ENCODE results near the gene EXTL1. TPM values are rescaled to one million over a fixed set of nuclear protein-coding genes. Genes with fewer than 3 reads are reported as not detected.

The EXTL1 gene
- total and polyA plus RNA-seq, 2 donors (not counting 3 experiments of a cell fraction or from before 2014, with no cell fraction given) = not detected

- intact Hi-C loops (cut with micrococcal nuclease) (no loop called here), dilution Hi-C loops (cut with MboI; ENCODE audit: extremely low pct_ligation_motif_present, low sequenced_read_pairs) (no loop called here)
- no peak overlapping the region for H3K27ac ChIP-seq (ENCODE audit: insufficient read depth, low read depth, low read length)
- no peaks in the 10 kb centered on the region for H3K9me1 ChIP-seq (replicated peaks; ENCODE audit: control insufficient read depth, extremely low read depth, insufficient read depth, low read length)
- DNase-seq (ENCODE audit: low read depth, low spot score) (no peak), FAIRE-seq (no peak)
- no peaks in the 10 kb centered on the region for H3K79me2 ChIP-seq (ENCODE audit: control insufficient read depth, insufficient read depth, low read length)
- TF ChIP-seq EZH2 (IDR thresholded peaks at IDR 0.05; ENCODE audit: borderline replicate concordance, low read depth, low read length, severe bottlenecking) (no peak), MYC (IDR thresholded peaks at IDR 0.05; ENCODE audit: low read depth, low read length) (no peak), FOS (IDR thresholded peaks at IDR 0.05; ENCODE audit: borderline replicate concordance, insufficient read depth, low read length) (no peak), GATA2 (IDR thresholded peaks at IDR 0.05; ENCODE audit: insufficient read depth, insufficient read length, low read depth, low read length) (no peak), POLR2A (IDR thresholded peaks at IDR 0.05; ENCODE audit: low read depth, low read length) (no peak), JUN (IDR thresholded peaks at IDR 0.05; ENCODE audit: borderline replicate concordance, insufficient read depth, insufficient read length, low read depth) (no peak), POLR2AphosphoS5 (IDR thresholded peaks at IDR 0.05; ENCODE audit: insufficient read depth, low read depth, low read length) (no peak), MAX (IDR thresholded peaks at IDR 0.05; ENCODE audit: insufficient read depth, insufficient read length) (no peak), CTCF (IDR thresholded peaks at IDR 0.05; ENCODE audit: extremely low read depth in 1 of 2, insufficient read depth in 1 of 2, low read depth in 1 of 2, low read length in 2 of 2) (no peak)
- no peaks in the 10 kb centered on the region for H3K36me3 ChIP-seq (ENCODE audit: control insufficient read depth in 2 of 2, extremely low read depth in 1 of 2, insufficient read depth in 2 of 2, low read length in 2 of 2)
- no peaks in the 10 kb centered on the region for H3K9me3 ChIP-seq (replicated peaks; ENCODE audit: control insufficient read depth, insufficient read depth, low read length)
- ChIA-PET CTCF (no interaction called here), POLR2A (no interaction called here)
- H3K4me1 ChIP-seq (ENCODE audit: control insufficient read depth, extremely low read depth, insufficient read depth, low read length) = no peaks in the 10 kb centered on the region
- no TSS peak for BruUV-seq (replicated peaks)
- H3K9ac ChIP-seq (replicated peaks; ENCODE audit: extremely low read depth, insufficient read depth, low read length) = no peak overlapping the region
- H3K4me2 ChIP-seq (ENCODE audit: insufficient read depth, low read length) = no peak overlapping the region
- H3K27me3 ChIP-seq (ENCODE audit: control insufficient read depth in 2 of 2, insufficient read depth in 2 of 2, low read length in 2 of 2) = peaks cover 0 to 3% of the 10 kb centered on the region in 2 experiments
- H4K20me1 ChIP-seq (replicated peaks; ENCODE audit: control insufficient read depth, extremely low read depth, insufficient read depth, low read length) = no peaks in the 10 kb centered on the region
- no peak overlapping the region for H3K4me3 ChIP-seq (replicated peaks in 1 of 3; ENCODE audit: insufficient read depth in 1 of 3, low read depth in 1 of 3, low read length in 3 of 3)
- H2AFZ ChIP-seq (ENCODE audit: low read depth, low read length) = no peak overlapping the region
Measured at GRCh38 chr1:26079178-26079563, 57.6 kb downstream of the EXTL1 start.
